Cardiac muscle cell (in vitro differentiated cells and primary cell): ENCODE measurements around the gene CMTM8. TPM values are rescaled to one million over a fixed set of nuclear protein-coding genes. Genes with fewer than 3 reads are reported as not detected.

Experiments
- DNase-seq, 2 donors: peaks; one replicate each; pipeline versions ENCODE4 v3.0.0 to v3.0.0-alpha.2; 2010 to 2017; ENCODE audit warnings: low read depth in 1 of 2, low spot score in 1 of 2
- H3K27ac ChIP-seq: fragments of 200-600 bp; sonication (generic); 2 replicates; pipeline ENCODE4 v1.5.1; 2016
- H3K27me3 ChIP-seq: fragments of 200-600 bp; sonication (generic); 2 replicates; pipeline ENCODE4 v1.6.0; 2016; ENCODE audit warnings: control low read depth
- H3K36me3 ChIP-seq: fragments of 200-600 bp; sonication (generic); 2 replicates; pipeline ENCODE4 v1.5.1; 2016; ENCODE audit warnings: control low read depth
- H3K4me1 ChIP-seq: fragments of 200-600 bp; sonication (generic); 2 replicates; pipeline ENCODE4 v1.8.1; 2017; ENCODE audit warnings: low read depth, mild to moderate bottlenecking, mixed run types
- H3K4me3 ChIP-seq: fragments of 200-600 bp; sonication (generic); 2 replicates; pipeline ENCODE4 v1.5.1; 2016; ENCODE audit warnings: mild to moderate bottlenecking
- H3K9me3 ChIP-seq: fragments of 200-600 bp; sonication (generic); 2 replicates; pipeline ENCODE4 v1.5.1; 2017; ENCODE audit warnings: low read depth, mild to moderate bottlenecking, control low read depth
- CTCF ChIP-seq: IDR thresholded peaks from 2 replicates; pipeline ENCODE4 v1.5.1; 2012; ENCODE audit warnings: low read depth, mild to moderate bottlenecking, low read length
- polyA plus RNA-seq: library from polyadenylated mRNA; unstranded; fragments of >200 nt; fragmentation: Nextera tagmentation; extraction: Ambion mirVana; gene quantifications from 2 replicates; pipeline ENCODE4 v1.2.1, GENCODE V29; 2016
- total RNA-seq: library from RNA; depleted of rRNA; stranded (reverse); fragments of >200 nt; gene quantifications from 2 replicates; pipeline ENCODE4 v1.2.3, GENCODE V29; 2016

The CMTM8 gene
- total and polyA plus RNA-seq, 2 experiments from 2014 or later, result 6.9 to 12.5 TPM

- Histone ChIP-seq H3K9me3 (no peaks in the 10 kb centered on the region), H3K4me1 (no peaks in the 10 kb centered on the region), H3K36me3 (no peaks in the 10 kb centered on the region), H3K27ac (no peak overlapping the region), H3K27me3 (no peaks in the 10 kb centered on the region), H3K4me3 (no peak overlapping the region)
- TF ChIP-seq CTCF, result no peak
- no peak for DNase-seq
Measured at GRCh38 chr3:32307591-32307990, 69.1 kb downstream of the CMTM8 start.

GRCh38 chr3:32308378-32308777 is 69.9 kb downstream of the CMTM8 start:
- no peak overlapping the region for H3K4me3 ChIP-seq
- H3K9me3 ChIP-seq, result no peaks in the 10 kb centered on the region
- no peak overlapping the region for H3K27ac ChIP-seq
- no peak for TF ChIP-seq CTCF
- no peaks in the 10 kb centered on the region for H3K4me1 ChIP-seq
- no peak for DNase-seq
- H3K27me3 ChIP-seq, result no peaks in the 10 kb centered on the region
- no peaks in the 10 kb centered on the region for H3K36me3 ChIP-seq

GRCh38 chr3:32309654-32310242 is 71.3 kb downstream of the CMTM8 start:
- Histone ChIP-seq H3K9me3 (no peaks in the 10 kb centered on the region), H3K4me3 (no peak overlapping the region), H3K27ac (no peak overlapping the region), H3K27me3 (no peaks in the 10 kb centered on the region), H3K36me3 (no peaks in the 10 kb centered on the region), H3K4me1 (no peaks in the 10 kb centered on the region)
- no peak for TF ChIP-seq CTCF
- DNase-seq, result no peak

- DNase-seq, result no peak
- no peaks in the 10 kb centered on the region for H3K27me3 ChIP-seq
- H3K4me1 ChIP-seq, result no peaks in the 10 kb centered on the region
- H3K36me3 ChIP-seq, result no peaks in the 10 kb centered on the region
- H3K4me3 ChIP-seq, result no peak overlapping the region
- TF ChIP-seq CTCF, result no peak
- no peaks in the 10 kb centered on the region for H3K9me3 ChIP-seq
- no peak overlapping the region for H3K27ac ChIP-seq
Measured at GRCh38 chr3:32310336-32310735, 71.9 kb downstream of the CMTM8 start.

GRCh38 chr3:32310918-32311839 is 72.7 kb downstream of the CMTM8 start:
- Histone ChIP-seq H3K36me3 (no peaks in the 10 kb centered on the region), H3K9me3 (no peaks in the 10 kb centered on the region), H3K4me3 (no peak overlapping the region), H3K27ac (no peak overlapping the region), H3K27me3 (no peaks in the 10 kb centered on the region), H3K4me1 (no peaks in the 10 kb centered on the region)
- TF ChIP-seq CTCF, result no peak
- no peak for DNase-seq
